B cell (primary cell): Measurements from ENCODE around the gene TRAF4.

Experiments used
- EZH2 ChIP-seq: IDR thresholded peaks from 2 replicates; pipeline ENCODE4 v1.6.1; 2012; ENCODE audit warnings: borderline replicate concordance, low read depth, mild to moderate bottlenecking, moderate library complexity, low read length; ENCODE audit not compliant: insufficient read depth, poor library complexity, severe bottlenecking
- TF ChIP-seq, protein P1 (sequence below): fragments of 200-600 bp; IDR thresholded peaks from one replicate; pipeline ENCODE4 v1.8.0; 2022; ENCODE audit warnings: antibody characterized with exemption, mild to moderate bottlenecking

DNA sequence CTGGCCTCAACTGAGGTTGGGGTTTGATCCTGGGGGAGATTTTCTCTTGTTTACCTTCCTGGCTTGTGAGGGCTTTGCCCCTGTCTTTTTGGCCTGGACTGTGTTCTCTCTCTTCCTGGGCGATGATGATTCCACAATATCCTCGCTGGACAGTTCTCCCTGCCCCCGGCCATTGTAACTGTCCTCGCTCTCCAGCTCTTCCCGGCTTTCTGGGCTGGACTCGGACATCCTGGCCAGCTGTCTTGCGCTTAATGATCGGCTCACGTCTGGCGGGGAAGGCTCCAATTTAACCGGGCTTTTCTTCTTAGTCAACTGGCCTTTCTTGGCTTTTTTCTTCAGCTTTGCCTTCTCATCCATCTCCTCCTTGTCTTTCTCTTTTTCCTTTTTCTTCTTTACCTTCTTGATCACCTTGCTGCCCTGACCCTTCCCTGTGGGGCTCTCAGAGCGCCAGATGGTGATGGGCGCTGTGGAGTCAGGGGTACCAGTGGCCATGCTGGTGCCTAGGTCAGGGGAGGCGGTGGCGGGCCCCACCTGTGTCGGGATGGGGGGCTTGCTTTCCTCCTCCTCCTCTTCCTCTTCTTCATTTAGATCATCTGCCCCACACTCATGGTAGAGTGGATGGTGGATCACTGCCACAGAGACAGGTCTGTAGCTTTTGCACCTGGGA is 40.1 kb upstream of the TRAF4 start:
- TF ChIP-seq, protein P1, sequence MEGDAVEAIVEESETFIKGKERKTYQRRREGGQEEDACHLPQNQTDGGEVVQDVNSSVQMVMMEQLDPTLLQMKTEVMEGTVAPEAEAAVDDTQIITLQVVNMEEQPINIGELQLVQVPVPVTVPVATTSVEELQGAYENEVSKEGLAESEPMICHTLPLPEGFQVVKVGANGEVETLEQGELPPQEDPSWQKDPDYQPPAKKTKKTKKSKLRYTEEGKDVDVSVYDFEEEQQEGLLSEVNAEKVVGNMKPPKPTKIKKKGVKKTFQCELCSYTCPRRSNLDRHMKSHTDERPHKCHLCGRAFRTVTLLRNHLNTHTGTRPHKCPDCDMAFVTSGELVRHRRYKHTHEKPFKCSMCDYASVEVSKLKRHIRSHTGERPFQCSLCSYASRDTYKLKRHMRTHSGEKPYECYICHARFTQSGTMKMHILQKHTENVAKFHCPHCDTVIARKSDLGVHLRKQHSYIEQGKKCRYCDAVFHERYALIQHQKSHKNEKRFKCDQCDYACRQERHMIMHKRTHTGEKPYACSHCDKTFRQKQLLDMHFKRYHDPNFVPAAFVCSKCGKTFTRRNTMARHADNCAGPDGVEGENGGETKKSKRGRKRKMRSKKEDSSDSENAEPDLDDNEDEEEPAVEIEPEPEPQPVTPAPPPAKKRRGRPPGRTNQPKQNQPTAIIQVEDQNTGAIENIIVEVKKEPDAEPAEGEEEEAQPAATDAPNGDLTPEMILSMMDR = no peak
- TF ChIP-seq EZH2 = no peak
